Ishikawa (cell line): ENCODE results near the gene ZSCAN30.

ENCODE experiments used
- EP300 ChIP-seq: IDR thresholded peaks from 2 replicates; pipeline ENCODE4 v1.6.1; 2012; ENCODE audit warnings: borderline replicate concordance
- MAX ChIP-seq: IDR thresholded peaks from 2 replicates; pipeline ENCODE4 v1.6.1; 2012
- TAF1 ChIP-seq: IDR thresholded peaks from 2 replicates; pipeline ENCODE4 v1.6.1; 2012; ENCODE audit warnings: low read depth, mild to moderate bottlenecking
- TCF12 ChIP-seq: IDR thresholded peaks from 2 replicates; pipeline ENCODE4 v1.6.1; 2012; ENCODE audit warnings: low read depth
- USF1 ChIP-seq: IDR thresholded peaks from 2 replicates; pipeline ENCODE4 v1.6.1; 2012
- YY1 ChIP-seq: IDR thresholded peaks from 2 replicates; pipeline ENCODE4 v1.6.1; 2012; ENCODE audit warnings: low read depth

GRCh38 chr18:35284841-35285240 is 5.2 kb downstream of the ZSCAN30 start:
- TF ChIP-seq MAX (no peak), EP300 (no peak), TAF1 (no peak), TCF12 (no peak), YY1 (no peak), USF1 (no peak)
